Measurements from ENCODE around the gene CRYZL1. TPM values are rescaled to one million over a fixed set of nuclear protein-coding genes. Genes with fewer than 3 reads are reported as not detected.
A peak's percentile ranks its signal among the peaks of the same experiment; 100 is the strongest.

Gene CRYZL1
- total RNA-seq, 1 donor from 2014 or later: 31.8 TPM

GRCh38 chr21:33558777-33559421 is 82.6 kb downstream of the CRYZL1 start:
- no peak for DNase-seq

- no peak for DNase-seq
These were observed 84.1 kb downstream of the CRYZL1 start for GRCh38 chr21:33557447-33557846.

GRCh38 chr21:33554982-33555344 is 86.6 kb downstream of the CRYZL1 start:
- no peak for DNase-seq

DNA sequence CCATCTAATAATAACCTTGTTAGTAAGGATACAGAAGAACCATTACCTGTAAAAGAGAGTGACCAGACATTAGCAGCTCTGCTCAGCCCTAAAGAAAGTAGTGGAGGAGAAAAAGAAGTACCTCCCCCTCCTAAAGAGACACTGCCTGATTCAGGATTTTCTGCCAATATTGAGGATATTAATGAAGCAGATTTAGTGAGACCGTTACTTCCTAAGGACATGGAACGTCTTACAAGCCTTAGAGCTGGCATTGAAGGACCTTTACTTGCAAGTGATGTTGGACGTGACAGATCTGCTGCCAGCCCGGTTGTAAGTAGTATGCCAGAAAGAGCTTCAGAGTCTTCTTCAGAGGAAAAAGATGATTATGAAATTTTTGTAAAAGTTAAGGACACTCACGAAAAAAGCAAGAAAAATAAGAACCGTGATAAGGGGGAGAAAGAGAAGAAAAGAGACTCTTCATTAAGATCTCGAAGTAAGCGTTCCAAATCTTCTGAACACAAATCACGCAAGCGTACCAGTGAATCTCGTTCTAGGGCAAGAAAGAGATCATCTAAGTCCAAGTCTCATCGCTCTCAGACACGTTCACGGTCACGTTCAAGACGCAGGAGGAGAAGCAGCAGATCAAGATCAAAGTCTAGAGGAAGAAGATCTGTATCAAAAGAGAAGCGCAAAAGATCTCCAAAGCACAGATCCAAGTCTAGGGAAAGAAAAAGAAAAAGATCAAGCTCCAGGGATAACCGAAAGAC is 87.1 kb downstream of the CRYZL1 start:
- no peak for DNase-seq

DNA sequence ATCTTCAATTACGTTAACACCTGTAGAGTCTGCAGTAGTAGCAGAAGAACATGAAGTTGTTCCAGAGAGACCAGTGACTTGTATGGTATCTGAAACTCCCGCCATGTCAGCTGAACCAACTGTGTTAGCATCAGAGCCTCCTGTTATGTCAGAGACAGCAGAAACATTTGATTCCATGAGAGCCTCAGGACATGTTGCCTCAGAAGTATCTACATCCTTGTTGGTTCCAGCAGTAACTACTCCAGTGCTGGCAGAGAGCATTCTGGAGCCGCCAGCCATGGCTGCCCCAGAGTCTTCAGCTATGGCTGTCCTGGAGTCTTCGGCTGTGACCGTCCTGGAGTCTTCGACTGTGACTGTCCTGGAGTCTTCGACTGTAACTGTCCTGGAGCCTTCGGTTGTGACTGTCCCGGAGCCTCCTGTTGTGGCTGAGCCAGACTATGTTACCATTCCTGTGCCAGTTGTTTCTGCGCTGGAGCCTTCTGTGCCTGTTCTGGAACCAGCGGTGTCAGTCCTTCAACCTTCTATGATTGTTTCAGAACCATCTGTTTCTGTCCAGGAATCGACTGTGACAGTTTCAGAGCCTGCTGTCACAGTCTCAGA is 88.4 kb downstream of the CRYZL1 start:
- DNase-seq: no peak

- DNase-seq: no peak
These were observed 89.2 kb downstream of the CRYZL1 start for GRCh38 chr21:33552093-33552998.

GRCh38 chr21:33551664-33552063 is 89.9 kb downstream of the CRYZL1 start:
- DNase-seq: no peak

GRCh38 chr21:33550772-33551660 is 90.5 kb downstream of the CRYZL1 start:
- DNase-seq: no peak

- DNase-seq: no peak
These were observed 91.4 kb downstream of the CRYZL1 start for GRCh38 chr21:33549848-33550771.

- no peak for DNase-seq
These were observed 95.5 kb downstream of the CRYZL1 start for GRCh38 chr21:33546086-33546485.

GRCh38 chr21:33544451-33545195 is 96.9 kb downstream of the CRYZL1 start:
- no peak for DNase-seq

GRCh38 chr21:33543505-33544129 is 97.9 kb downstream of the CRYZL1 start:
- DNase-seq: peak; percentile 73

DNA sequence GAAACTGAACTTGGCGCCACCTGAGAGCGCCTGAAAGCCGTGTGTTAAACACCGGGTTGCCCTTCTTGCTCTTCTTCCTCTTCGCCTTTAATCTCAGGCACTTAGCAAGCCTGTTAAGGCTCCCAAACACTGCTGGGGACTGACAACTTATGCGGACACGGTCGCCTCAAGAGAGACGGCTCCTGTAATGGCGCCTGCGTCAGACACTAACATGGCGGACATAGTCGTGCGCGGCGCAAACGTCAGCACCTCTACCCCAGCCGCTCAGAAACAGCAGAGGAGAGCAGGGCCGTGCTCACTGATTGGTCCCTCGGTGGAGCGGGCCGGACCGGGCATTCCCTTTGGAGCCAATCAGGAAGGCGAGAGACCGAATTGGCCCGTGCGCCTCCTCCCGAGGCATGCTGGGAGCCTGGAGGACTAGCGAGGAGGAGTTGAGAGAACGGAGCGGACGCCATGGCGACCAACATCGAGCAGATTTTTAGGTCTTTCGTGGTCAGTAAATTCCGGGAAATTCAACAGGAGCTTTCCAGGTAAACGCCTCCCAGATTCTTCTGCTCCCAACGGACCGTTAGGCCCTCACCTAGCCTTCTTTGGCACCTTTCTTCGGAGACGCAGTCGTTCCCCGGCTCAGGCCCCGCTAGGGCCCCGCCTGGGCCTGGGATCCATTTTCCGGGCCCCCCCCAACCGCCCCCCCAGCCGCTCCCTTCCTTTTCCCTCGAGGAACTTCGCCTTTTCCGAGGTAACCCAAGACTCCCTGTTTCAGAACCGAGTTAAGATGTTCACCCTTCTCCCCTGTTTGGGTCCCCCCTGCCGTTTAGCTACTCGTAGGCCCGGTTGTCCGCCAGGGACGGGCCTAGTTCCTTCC is 98.7 kb downstream of the CRYZL1 start, which contains the start of gene SON:
Gene SON (plus strand): TSS at position 399 of the 865 bp plus-strand sequence. CDS start 55 bp downstream, at position 454.
- DNase-seq: peak; percentile 99

DNA sequence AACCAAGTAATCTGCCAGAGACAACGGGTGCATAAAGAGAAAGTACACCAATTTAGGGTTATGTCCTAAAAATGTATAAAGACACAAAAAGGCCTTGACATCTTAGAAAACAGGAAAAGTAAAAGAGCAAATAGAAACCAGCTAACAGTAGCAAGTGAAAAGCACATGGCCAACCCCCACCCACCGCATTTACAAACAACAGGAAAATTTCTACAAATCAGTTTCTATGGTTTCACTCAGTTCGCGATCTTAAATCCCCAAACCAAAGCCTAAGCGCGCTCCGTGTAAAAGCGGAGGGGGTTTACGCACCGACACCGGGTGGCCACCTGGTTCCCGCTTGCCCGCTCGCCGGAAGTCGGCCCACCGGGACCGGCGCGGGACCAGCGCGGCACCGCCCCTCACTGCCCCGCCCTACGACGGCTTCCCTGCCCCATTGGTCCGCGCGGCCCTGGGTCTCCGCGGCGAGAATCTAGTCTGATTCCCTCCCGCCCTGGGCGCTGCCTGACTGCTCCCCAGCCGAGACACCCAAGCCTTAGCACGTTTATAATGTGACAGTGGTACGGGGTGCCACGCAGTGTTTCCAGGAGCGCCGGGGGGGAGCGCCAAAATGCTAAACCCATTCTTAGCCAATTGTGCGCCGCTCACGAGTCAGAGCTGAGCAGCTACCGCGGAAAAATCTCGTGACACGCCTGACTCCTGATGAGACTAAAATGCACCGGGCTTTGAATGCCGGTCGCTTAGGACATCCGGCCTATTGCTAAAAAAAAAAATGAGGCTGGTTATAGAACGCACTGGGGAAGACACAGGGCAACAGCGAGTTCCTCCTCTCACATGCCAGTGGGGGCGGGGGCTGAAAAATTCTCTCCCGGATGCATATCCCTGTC is 99.5 kb downstream of the CRYZL1 start, which contains the start of gene GART:
Gene GART (minus strand): TSS at position 362 of the 884 bp plus-strand sequence. CDS start 2,802 bp downstream, outside the sequence.
- DNase-seq: peak; percentile 81

DNA sequence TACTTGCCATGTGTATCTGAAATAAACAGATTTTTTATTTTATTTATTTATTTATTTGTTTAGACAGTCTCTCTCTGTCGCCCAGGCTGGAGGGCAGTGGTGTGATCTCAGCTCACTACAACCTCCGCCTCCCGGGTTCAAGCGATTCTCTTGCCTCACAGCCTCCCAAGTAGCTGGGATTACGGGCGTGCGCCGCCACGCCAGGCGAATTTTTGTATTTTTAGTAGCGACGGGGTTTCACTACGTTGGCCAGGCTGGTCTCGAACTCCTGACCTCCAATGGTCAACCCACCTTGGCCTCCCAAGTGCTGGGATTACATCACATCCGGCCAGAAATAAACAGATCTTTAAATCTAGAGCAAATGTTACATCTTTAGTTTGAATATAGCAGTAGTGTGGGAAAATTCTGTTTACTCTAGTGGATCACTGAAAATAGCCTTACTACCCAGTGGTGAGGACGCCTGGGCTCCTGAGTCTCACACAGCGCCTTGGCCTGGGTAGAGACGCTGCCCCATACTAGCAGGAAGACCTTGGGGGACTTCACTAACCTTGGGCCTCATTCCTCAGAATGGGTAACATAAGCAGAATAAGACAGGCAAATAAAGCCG is 100.3 kb downstream of the CRYZL1 start:
- peak; percentile 41 for DNase-seq

DNA sequence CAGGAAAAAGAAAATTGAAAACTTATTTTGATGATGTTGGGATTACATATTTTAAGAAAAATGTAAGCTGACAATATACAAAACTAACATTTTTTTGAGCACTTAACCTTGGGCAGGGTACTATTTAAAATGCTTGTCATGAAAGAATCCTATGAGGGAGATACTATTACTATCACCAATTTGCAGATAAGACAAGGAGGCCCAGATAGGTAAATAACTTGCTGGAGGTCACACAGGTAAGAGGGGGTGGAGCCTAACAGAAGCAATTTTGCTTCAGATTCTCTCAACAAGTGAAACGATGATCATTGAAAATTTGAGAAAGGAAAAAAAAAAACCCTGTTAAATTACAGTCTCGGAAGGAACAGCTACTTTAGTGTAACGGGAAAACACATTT is 100.8 kb downstream of the CRYZL1 start:
- DNase-seq: no peak

DNA sequence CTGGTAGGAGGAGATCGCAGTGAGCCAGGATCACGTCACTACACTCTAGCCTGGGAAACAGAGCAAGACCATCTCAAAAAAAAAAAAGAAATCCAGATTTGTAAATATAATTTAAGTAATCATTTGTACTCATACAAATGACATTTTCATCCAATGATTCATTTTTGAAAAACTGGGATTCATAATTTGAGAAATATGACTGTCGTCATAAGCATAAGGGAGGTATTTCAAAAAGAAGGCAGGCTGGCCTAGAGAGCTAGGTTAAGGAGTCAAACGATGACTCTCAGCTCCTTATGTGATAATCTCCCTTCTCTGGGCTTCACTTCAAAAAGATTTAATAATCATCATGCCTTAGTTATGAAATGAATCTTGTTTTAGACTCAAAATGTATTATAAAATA is 101.9 kb downstream of the CRYZL1 start:
- no peak for DNase-seq

All from dermis blood vessel endothelial cell (primary cell).